ENCODE measurements around the gene SRBD1. TPM values are rescaled to one million over a fixed set of nuclear protein-coding genes. Genes with fewer than 3 reads are reported as not detected.
A peak's percentile ranks its signal among the peaks of the same experiment; 100 is the strongest.

The SRBD1 gene
- total RNA-seq, 1 experiment from 2014 or later, result 14.4 TPM

- CTCF ChIA-PET, result interaction anchor here (0.8 to 2.1 kb wide), 2 partner anchors 126 to 206 kb away, joined by 14 read pairs; no protein-coding TSS in a partner anchor
- Mint-ChIP-seq H3K27me3 (ENCODE audit: unreplicated experiment) (no peaks in the 10 kb centered on the region), H3K4me1 (ENCODE audit: low read depth, unreplicated experiment) (peaks cover 25% of the 10 kb centered on the region), H3K4me3 (ENCODE audit: low read depth, unreplicated experiment) (peak overlapping the region; percentile 94), H3K27ac (ENCODE audit: unreplicated experiment) (peak overlapping the region; percentile 61), H3K9me3 (ENCODE audit: low read depth, unreplicated experiment) (no peaks in the 10 kb centered on the region), H3K36me3 (ENCODE audit: insufficient read depth, unreplicated experiment) (peaks cover 42% of the 10 kb centered on the region)
- no peak for TF ChIP-seq CTCF (IDR thresholded peaks at IDR 0.05; ENCODE audit: unreplicated experiment)
- DNase-seq, result peak; percentile 38
- intact Hi-C loops (cut with micrococcal nuclease; ENCODE audit: unreplicated experiment), result loop anchor here (2.0 kb wide), 1 partner anchor 22 kb away; no protein-coding TSS in a partner anchor
- BruUV-seq (replicated peaks), result no TSS peak
Observed at GRCh38 chr2:45652090-45653031, 41.3 kb upstream of the SRBD1 start.

GRCh38 chr2:45651415-45652089, 40.5 kb upstream of the SRBD1 start, which contains the start of gene PRKCE:
Gene PRKCE (plus strand): TSS chr2:45651675.
- Mint-ChIP-seq H3K27ac (ENCODE audit: unreplicated experiment) (peak within 1 kb of the TSS; percentile 94), H3K27me3 (ENCODE audit: unreplicated experiment) (no peaks in the 10 kb centered on the region), H3K4me1 (ENCODE audit: low read depth, unreplicated experiment) (peaks cover 25% of the 10 kb centered on the region), H3K9me3 (ENCODE audit: low read depth, unreplicated experiment) (no peaks in the 10 kb centered on the region), H3K4me3 (ENCODE audit: low read depth, unreplicated experiment) (peak within 1 kb of the TSS; percentile 94), H3K36me3 (ENCODE audit: insufficient read depth, unreplicated experiment) (peaks cover 42% of the 10 kb centered on the region)
- TF ChIP-seq CTCF (IDR thresholded peaks at IDR 0.05; ENCODE audit: unreplicated experiment), result no peak
- CTCF ChIA-PET, result interaction anchor here (0.8 to 2.1 kb wide), 2 partner anchors 127 to 207 kb away, joined by 14 read pairs; no protein-coding TSS in a partner anchor
- no TSS peak for BruUV-seq (replicated peaks)
- peak; percentile 44 for DNase-seq
- intact Hi-C loops (cut with micrococcal nuclease; ENCODE audit: unreplicated experiment), result loop anchor here (2.0 kb wide), 1 partner anchor 23 kb away; no protein-coding TSS in a partner anchor

GRCh38 chr2:45650851-45651414, 39.9 kb upstream of the SRBD1 start:
- Mint-ChIP-seq H3K4me1 (ENCODE audit: low read depth, unreplicated experiment) (peaks cover 25% of the 10 kb centered on the region), H3K36me3 (ENCODE audit: insufficient read depth, unreplicated experiment) (peaks cover 42% of the 10 kb centered on the region), H3K9me3 (ENCODE audit: low read depth, unreplicated experiment) (no peaks in the 10 kb centered on the region), H3K4me3 (ENCODE audit: low read depth, unreplicated experiment) (peak overlapping the region; percentile 94), H3K27ac (ENCODE audit: unreplicated experiment) (peak overlapping the region; percentile 94), H3K27me3 (ENCODE audit: unreplicated experiment) (no peaks in the 10 kb centered on the region)
- intact Hi-C loops (cut with micrococcal nuclease; ENCODE audit: unreplicated experiment), result no loop called here
- CTCF ChIA-PET, result interaction anchor here (0.6 to 2.1 kb wide), 9 partner anchors 11 to 288 kb away, joined by 3 to 14 read pairs (median 4); no protein-coding TSS in a partner anchor
- BruUV-seq (replicated peaks), result no TSS peak
- DNase-seq, result peak; percentile 92
- TF ChIP-seq CTCF (IDR thresholded peaks at IDR 0.05; ENCODE audit: unreplicated experiment), result peak; percentile 48
